ENCODE data around the gene SELENOW. TPM values are rescaled to one million over a fixed set of nuclear protein-coding genes. Genes with fewer than 3 reads are reported as not detected.

The SELENOW gene
- total and polyA plus RNA-seq, 2 donors from 2014 or later: 254 to 530 TPM

GRCh38 chr19:47729799-47730520, 48.5 kb upstream of the SELENOW start:
- FAIRE-seq (no peak), DNase-seq (peak in 4 of 5 donors; percentile 41 to 91 (median 66))
- no peaks in the 10 kb centered on the region for H3K27me3 ChIP-seq (ENCODE audit: control insufficient read depth, insufficient read depth, low read length)
- H3K27ac ChIP-seq (ENCODE audit: low read depth in 2 of 2, low read length in 2 of 2): peak overlapping the region; percentile 57 to 71
- intact Hi-C loops (cut with DNase I): no loop called here
- H3K4me1 ChIP-seq (ENCODE audit: control insufficient read depth in 2 of 3, insufficient read depth in 2 of 3, low read depth in 1 of 3, low read length in 3 of 3): peaks cover 0 to 2% (median 0%) of the 10 kb centered on the region in 3 donors
- no peaks in the 10 kb centered on the region for H3K9me3 ChIP-seq (ENCODE audit: control insufficient read depth in 2 of 3, insufficient read depth in 1 of 3, low read length in 3 of 3)
- no peak overlapping the region for H3K9ac ChIP-seq (ENCODE audit: low read length in 3 of 3)
- no peak overlapping the region for H3K4me3 ChIP-seq (ENCODE audit: low read length in 3 of 3)
- no peak for TF ChIP-seq CTCF (IDR thresholded peaks at IDR 0.05; ENCODE audit: borderline replicate concordance, extremely low read depth, insufficient read depth)
- no peaks in the 10 kb centered on the region for H3K36me3 ChIP-seq (ENCODE audit: control insufficient read depth in 2 of 3, insufficient read depth in 3 of 3, low read length in 3 of 3)

- DNase-seq (no peak), FAIRE-seq (no peak)
- Histone ChIP-seq H3K4me1 (ENCODE audit: control insufficient read depth in 2 of 3, insufficient read depth in 2 of 3, low read depth in 1 of 3, low read length in 3 of 3) (peaks cover 0 to 2% (median 0%) of the 10 kb centered on the region in 3 donors), H3K27ac (ENCODE audit: low read depth in 2 of 2, low read length in 2 of 2) (no peak overlapping the region), H3K9ac (ENCODE audit: low read length in 3 of 3) (no peak overlapping the region), H3K36me3 (ENCODE audit: control insufficient read depth in 2 of 3, insufficient read depth in 3 of 3, low read length in 3 of 3) (no peaks in the 10 kb centered on the region), H3K27me3 (ENCODE audit: control insufficient read depth, insufficient read depth, low read length) (no peaks in the 10 kb centered on the region), H3K9me3 (ENCODE audit: control insufficient read depth in 2 of 3, insufficient read depth in 1 of 3, low read length in 3 of 3) (no peaks in the 10 kb centered on the region), H3K4me3 (ENCODE audit: low read length in 3 of 3) (no peak overlapping the region)
- no peak for TF ChIP-seq CTCF (IDR thresholded peaks at IDR 0.05; ENCODE audit: borderline replicate concordance, extremely low read depth, insufficient read depth)
- intact Hi-C loops (cut with DNase I): no loop called here
These were observed 48.0 kb upstream of the SELENOW start for GRCh38 chr19:47730521-47730889.

- intact Hi-C loops (cut with DNase I): no loop called here
- H3K27ac ChIP-seq (ENCODE audit: low read depth in 2 of 2, low read length in 2 of 2): no peak overlapping the region
- no peak for TF ChIP-seq CTCF (IDR thresholded peaks at IDR 0.05; ENCODE audit: borderline replicate concordance, extremely low read depth, insufficient read depth)
These were observed 47.6 kb upstream of the SELENOW start for GRCh38 chr19:47730910-47731309.

More at GRCh38 chr19:47730910-47731309, 47.6 kb upstream of the SELENOW start:
- Histone ChIP-seq H3K9ac (ENCODE audit: low read length in 3 of 3) (no peak overlapping the region), H3K4me3 (ENCODE audit: low read length in 3 of 3) (no peak overlapping the region), H3K4me1 (ENCODE audit: control insufficient read depth in 2 of 3, insufficient read depth in 2 of 3, low read depth in 1 of 3, low read length in 3 of 3) (peaks cover 0 to 2% (median 0%) of the 10 kb centered on the region in 3 donors), H3K27me3 (ENCODE audit: control insufficient read depth, insufficient read depth, low read length) (no peaks in the 10 kb centered on the region), H3K9me3 (ENCODE audit: control insufficient read depth in 2 of 3, insufficient read depth in 1 of 3, low read length in 3 of 3) (no peaks in the 10 kb centered on the region), H3K36me3 (ENCODE audit: control insufficient read depth in 2 of 3, insufficient read depth in 3 of 3, low read length in 3 of 3) (no peaks in the 10 kb centered on the region)
- DNase-seq (no peak), FAIRE-seq (no peak)

All from kidney (tissue), 14 donors.